GM12892 (cell line): ENCODE results near the gene SPTB.

ENCODE experiments used
- DNase-seq: peaks from one replicate; pipeline ENCODE4 v3.0.0; 2011; ENCODE audit not compliant: insufficient read length
- FAIRE-seq: peaks from 2 replicates; lab custom pipeline; 2011; peaks lifted over from hg19 to GRCh38; lab: Jason Lieb, UNC
- POLR2A ChIP-seq: IDR thresholded peaks from 2 replicates; pipeline ENCODE4 v1.6.1; 2011; ENCODE audit warnings: low read depth, low read length, control low read depth
- POLR2AphosphoS5 ChIP-seq: IDR thresholded peaks from 2 replicates; pipeline ENCODE4 v1.6.1; 2011; ENCODE audit warnings: low read depth, low read length, control low read depth
- TAF1 ChIP-seq: IDR thresholded peaks from 2 replicates; pipeline ENCODE4 v1.6.1; 2011; ENCODE audit warnings: low read depth, mild to moderate bottlenecking, control low read depth, low read length, borderline replicate concordance

SPTB gene

GRCh38 chr14:64724578-64724930 is 155.2 kb downstream of the SPTB start:
- FAIRE-seq (no peak), DNase-seq (no peak)

GRCh38 chr14:64723691-64724577 is 155.8 kb downstream of the SPTB start:
- no peak for DNase-seq
- TF ChIP-seq TAF1 (no peak), POLR2A (no peak), POLR2AphosphoS5 (no peak)
- FAIRE-seq = no peak

More at GRCh38 chr14:64724578-64724930, 155.2 kb downstream of the SPTB start:
- TF ChIP-seq POLR2A (no peak), POLR2AphosphoS5 (no peak), TAF1 (no peak)

GRCh38 chr14:64722842-64723447 is 156.8 kb downstream of the SPTB start:
- no peak for DNase-seq
- TF ChIP-seq POLR2AphosphoS5 (no peak), POLR2A (no peak), TAF1 (no peak)
- no peak for FAIRE-seq

- FAIRE-seq (no peak), DNase-seq (no peak)
- no peak for TF ChIP-seq POLR2A
These were observed 157.8 kb downstream of the SPTB start for GRCh38 chr14:64721899-64722298.

- TF ChIP-seq POLR2A (no peak), TAF1 (no peak), POLR2AphosphoS5 (no peak)
- FAIRE-seq = no peak
- no peak for DNase-seq
These were observed 158.3 kb downstream of the SPTB start for GRCh38 chr14:64721391-64721791.

GRCh38 chr14:64720131-64720576 is 159.6 kb downstream of the SPTB start:
- no peak for TF ChIP-seq POLR2AphosphoS5
- no peak for TF ChIP-seq TAF1
- no peak for FAIRE-seq
- no peak for DNase-seq

GRCh38 chr14:64719601-64720000 is 160.1 kb downstream of the SPTB start:
- FAIRE-seq = no peak
- no peak for TF ChIP-seq TAF1
- TF ChIP-seq POLR2A = no peak
- no peak for TF ChIP-seq POLR2AphosphoS5
- no peak for DNase-seq

GRCh38 chr14:64718762-64719161 is 160.9 kb downstream of the SPTB start:
- DNase-seq = no peak
- TF ChIP-seq POLR2A (no peak), TAF1 (no peak), POLR2AphosphoS5 (no peak)
- FAIRE-seq = no peak

- FAIRE-seq = no peak
- TF ChIP-seq POLR2A (no peak), POLR2AphosphoS5 (no peak), TAF1 (no peak)
- DNase-seq = no peak
These were observed 161.8 kb downstream of the SPTB start for GRCh38 chr14:64717870-64718269.

GRCh38 chr14:64715628-64716412 is 163.9 kb downstream of the SPTB start:
- DNase-seq = no peak
- TF ChIP-seq POLR2A (no peak), TAF1 (no peak), POLR2AphosphoS5 (no peak)
- no peak for FAIRE-seq

GRCh38 chr14:64715146-64715627 is 164.5 kb downstream of the SPTB start:
- DNase-seq = no peak
- no peak for FAIRE-seq
- TF ChIP-seq POLR2A = no peak
- TF ChIP-seq POLR2AphosphoS5 = no peak
- TF ChIP-seq TAF1 = no peak

GRCh38 chr14:64714432-64715025 is 165.2 kb downstream of the SPTB start:
- TF ChIP-seq POLR2A = no peak
- no peak for TF ChIP-seq POLR2AphosphoS5
- TF ChIP-seq TAF1 = no peak
- DNase-seq (no peak), FAIRE-seq (no peak)
